Omental fat pad (tissue), 4 donors: ENCODE data around the gene SULT2B1. TPM values are rescaled to one million over a fixed set of nuclear protein-coding genes. Genes with fewer than 3 reads are reported as not detected.

Source experiments
- ATAC-seq: fragments of 150-250 bp; one replicate; pipeline ENCODE4 v1.9.1; 2016; ENCODE audit warnings: mild to moderate bottlenecking, moderate library complexity; ENCODE audit not compliant: low FRiP score
- DNase-seq: peaks from one replicate; pipeline ENCODE4 v3.0.0-alpha.2; 2019; ENCODE audit warnings: low spot score
- CTCF ChIP-seq, 3 donors: fragments of 450-650 bp; IDR thresholded peaks; one replicate each; pipeline ENCODE4 v1.5.1; 2016 to 2017; ENCODE audit warnings: antibody characterized with exemption in 3 of 3, mild to moderate bottlenecking in 3 of 3, moderate library complexity in 2 of 3
- total RNA-seq, 4 donors: library from RNA; depleted of rRNA; stranded (reverse); fragments of >200 nt; gene quantifications; one replicate each; pipeline ENCODE4 v1.1.0, GENCODE V29; 2016

SULT2B1 gene
- total RNA-seq, 4 donors from 2014 or later, result not detected

DNA sequence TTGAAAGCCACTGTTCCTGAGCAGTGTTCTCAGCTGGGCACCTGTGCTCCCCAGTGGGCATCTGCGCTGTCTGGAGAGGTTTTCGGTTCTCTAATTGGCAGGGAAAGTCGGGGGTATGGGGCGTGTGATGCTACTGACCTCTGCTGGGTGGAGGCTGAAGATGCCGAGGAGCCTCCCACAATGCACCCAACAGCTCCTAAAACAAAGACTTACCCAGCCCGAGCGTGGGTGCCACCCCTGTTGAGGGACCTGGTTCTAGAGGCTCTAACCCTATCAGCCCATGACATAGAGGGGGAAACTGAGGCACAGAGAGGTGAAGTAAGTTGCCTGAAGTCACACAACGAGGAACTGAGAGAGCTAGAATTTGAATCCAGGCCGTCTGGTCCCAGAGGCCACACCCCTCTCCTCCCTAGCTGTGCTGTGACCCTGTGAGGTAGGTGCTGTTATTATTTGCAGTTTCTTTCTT, 56.9 kb downstream of the SULT2B1 start:
- ATAC-seq (no peak), DNase-seq (no peak)
- TF ChIP-seq CTCF (IDR thresholded peaks at IDR 0.05), result no peak

DNA sequence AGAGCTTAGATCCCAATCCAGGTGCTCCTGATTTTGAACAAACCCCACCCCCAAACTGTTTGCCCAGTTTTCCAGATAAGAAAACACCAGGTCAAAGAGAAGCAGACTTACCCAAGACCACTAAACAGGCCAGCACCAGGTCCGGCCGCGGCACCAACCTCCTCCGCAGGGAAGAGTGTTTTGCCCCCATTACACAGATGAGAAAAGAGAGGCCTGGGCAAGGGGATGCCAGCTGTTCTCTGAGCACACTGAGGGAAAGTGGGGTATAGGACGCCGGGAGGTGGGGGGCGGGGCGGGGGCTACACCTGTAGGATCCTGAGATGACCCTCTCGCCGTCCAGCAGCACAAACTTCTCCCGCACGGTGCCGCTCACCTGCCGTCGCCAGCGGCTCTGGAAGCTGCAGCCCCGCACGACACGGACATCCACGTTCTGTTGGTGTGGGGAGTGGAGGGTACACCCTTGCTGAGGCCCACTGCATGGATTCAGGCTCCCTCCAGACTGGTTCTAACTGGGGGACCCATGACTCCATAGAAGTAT, 57.7 kb downstream of the SULT2B1 start:
- TF ChIP-seq CTCF (IDR thresholded peaks at IDR 0.05), result no peak
- DNase-seq, result no peak
- ATAC-seq, result no peak

- TF ChIP-seq CTCF (IDR thresholded peaks at IDR 0.05), result no peak
- ATAC-seq (no peak), DNase-seq (no peak)
These were observed 59.9 kb downstream of the SULT2B1 start for GRCh38 chr19:48611872-48612271.

DNA sequence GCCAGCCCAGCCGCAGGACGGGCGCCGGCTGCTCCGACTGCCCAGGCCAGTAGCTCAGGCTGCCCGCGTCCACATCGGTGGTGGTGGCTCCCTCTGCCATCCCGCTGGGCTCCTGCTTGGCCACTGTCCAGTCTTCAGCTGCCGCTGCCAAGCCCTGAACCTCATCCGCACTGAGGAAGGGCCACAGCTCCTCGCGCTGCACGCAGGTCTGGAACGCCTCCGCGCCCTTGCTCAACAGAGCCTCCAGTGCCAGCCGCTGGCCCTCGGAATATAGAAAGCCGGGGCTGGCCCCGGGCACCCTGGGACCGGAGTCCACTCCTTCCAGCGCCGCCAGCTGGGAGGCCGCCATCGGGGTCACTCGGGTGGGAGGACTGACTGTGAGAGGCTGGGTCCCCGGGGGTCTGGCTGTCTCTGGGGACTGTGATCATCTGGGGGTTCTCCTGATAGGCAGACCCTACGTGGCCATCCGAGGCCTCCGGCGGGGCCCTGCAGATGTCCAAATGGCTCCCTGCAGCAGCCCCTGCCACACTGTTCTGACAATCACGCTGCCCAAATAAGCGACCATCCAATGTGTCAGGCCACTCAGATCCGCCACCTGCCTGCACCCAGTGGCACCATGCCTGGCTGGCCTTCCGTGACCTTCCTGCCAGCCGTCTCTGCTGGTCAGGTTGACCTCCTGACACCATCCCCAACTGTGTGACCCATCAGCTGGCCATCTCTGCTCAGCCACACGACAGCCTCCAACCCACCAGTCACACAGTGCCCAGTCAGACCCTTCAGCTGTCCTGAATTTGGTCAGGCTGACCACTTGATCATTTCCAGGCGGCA, 61.3 kb downstream of the SULT2B1 start:
- DNase-seq (no peak), ATAC-seq (no peak)
- TF ChIP-seq CTCF (IDR thresholded peaks at IDR 0.05), result no peak

GRCh38 chr19:48613852-48614435, 62.0 kb downstream of the SULT2B1 start:
- no peak for TF ChIP-seq CTCF (IDR thresholded peaks at IDR 0.05)
- ATAC-seq (no peak), DNase-seq (no peak)

GRCh38 chr19:48614436-48615230, 62.7 kb downstream of the SULT2B1 start, which contains the start of gene FAM83E:
TSS of gene FAM83E (minus strand) at chr19:48615076. CDS start at chr19:48613372, 1,704 bp downstream.
- ATAC-seq (no peak), DNase-seq (no peak)
- TF ChIP-seq CTCF (IDR thresholded peaks at IDR 0.05), result no peak
